GM12878 (cell line): ENCODE results near the gene HEATR1. TPM values are rescaled to one million over a fixed set of nuclear protein-coding genes. Genes with fewer than 3 reads are reported as not detected.

Source experiments
- ATAC-seq: fragments of 200-7000 bp; cut with Tn5 transposase; 3 replicates; pipeline ENCODE4 v1.9.1; 2020; ENCODE audit warnings: mild to moderate bottlenecking, moderate library complexity
- BruUV-seq: library from RNA; stranded (reverse); fragments of 400-500 nt; replicated peaks from 2 replicates; lab custom pipeline; 2021; lab: Mats Ljungman, UMichigan
- CTCF ChIA-PET: fragments of 300-600 bp; sonication (Branson Sonifier 250); formaldehyde crosslinking; extraction: SDS; loops from one replicate; lab custom pipeline; 2021; ENCODE audit warnings: inconsistent platforms; lab: Yijun Ruan, JAX
- POLR2A ChIA-PET: fragments of 350-600 bp; formaldehyde crosslinking; extraction: SDS; loops from one replicate; lab custom pipeline; 2021; ENCODE audit warnings: inconsistent platforms; lab: Charles Lee
- RAD21 ChIA-PET: fragments of 300-600 bp; sonication (Branson Sonifier 250); formaldehyde crosslinking; loops from one replicate; lab custom pipeline; 2023; ENCODE audit warnings: antibody characterized with exemption; ENCODE audit not compliant: unreplicated experiment; lab: Charles Lee
- SMC1A ChIA-PET: fragments of 300-600 bp; sonication (Branson Sonifier 250); formaldehyde crosslinking; loops from one replicate; lab custom pipeline; 2023; ENCODE audit not compliant: unreplicated experiment, uncharacterized antibody; lab: Charles Lee
- DNase-seq: peaks from one replicate; pipeline ENCODE4 v3.0.0-alpha.2; 2011; ENCODE audit warnings: low read depth, low spot score
- FAIRE-seq: peaks from 3 replicates; lab custom pipeline; 2011; peaks lifted over from hg19 to GRCh38; lab: Jason Lieb, UNC
- H2AFZ ChIP-seq: 2 replicates; pipeline ENCODE4 v1.6.0; 2011; ENCODE audit warnings: low read depth, low read length, control low read depth; ENCODE audit not compliant: control insufficient read depth
- H3K27ac ChIP-seq: 2 replicates; pipeline ENCODE4 v1.5.1; 2011; ENCODE audit warnings: control low read depth; ENCODE audit not compliant: control insufficient read depth, insufficient read depth
- H3K27me3 ChIP-seq, 2 experiments: replicated peaks in 1 of 2; 2 replicates each; pipeline versions ENCODE4 v1.6.0 to v1.6.1; 2011; ENCODE audit warnings: low read length in 1 of 2; ENCODE audit not compliant: control insufficient read depth in 2 of 2, insufficient read depth in 2 of 2
- H3K36me3 ChIP-seq, 2 experiments: 2 replicates each; pipeline ENCODE4 v1.5.1; 2011; ENCODE audit warnings: low read length in 1 of 2; ENCODE audit not compliant: control insufficient read depth in 2 of 2, insufficient read depth in 2 of 2
- H3K4me1 ChIP-seq: 2 replicates; pipeline ENCODE4 v1.6.1; 2011; ENCODE audit warnings: mild to moderate bottlenecking, low read length, moderate library complexity, mixed read lengths; ENCODE audit not compliant: control insufficient read depth, insufficient read depth
- H3K4me2 ChIP-seq: 2 replicates; pipeline ENCODE4 v1.6.0; 2011; ENCODE audit warnings: control low read depth; ENCODE audit not compliant: control insufficient read depth, insufficient read depth
- H3K4me3 ChIP-seq: fragments of 200-600 bp; sonication (generic); 2 replicates; pipeline ENCODE4 v1.5.1; 2016
- H3K79me2 ChIP-seq: 2 replicates; pipeline ENCODE4 v1.6.0; 2011; ENCODE audit warnings: low read length; ENCODE audit not compliant: control insufficient read depth, insufficient read depth
- H3K9ac ChIP-seq: 2 replicates; pipeline ENCODE4 v1.8.0; 2011; ENCODE audit warnings: low read length, control low read depth, mixed read lengths; ENCODE audit not compliant: control insufficient read depth, insufficient read depth
- H3K9me3 ChIP-seq: replicated peaks from 3 replicates; pipeline ENCODE4 v1.5.1; 2011; ENCODE audit warnings: mild to moderate bottlenecking, low read length; ENCODE audit not compliant: control insufficient read depth, insufficient read depth
- H4K20me1 ChIP-seq: 2 replicates; pipeline ENCODE4 v1.6.0; 2011; ENCODE audit not compliant: control insufficient read depth, insufficient read depth
- CHD2 ChIP-seq: IDR thresholded peaks from 2 replicates; pipeline ENCODE4 v1.6.1; 2011; ENCODE audit warnings: low read depth, low read length, improper control_type of control experiment, borderline replicate concordance
- FOXM1 ChIP-seq: IDR thresholded peaks from 2 replicates; pipeline ENCODE4 v1.6.1; 2012; ENCODE audit warnings: low read depth, mild to moderate bottlenecking, inconsistent platforms, low read length, moderate library complexity
- IRF3 ChIP-seq: fragments of 450-650 bp; IDR thresholded peaks from 2 replicates; pipeline ENCODE4 v1.6.1; 2014; ENCODE audit warnings: mild to moderate bottlenecking
- PRDM15 ChIP-seq: fragments of 450-650 bp; formaldehyde crosslinking; IDR thresholded peaks from 2 replicates; pipeline ENCODE4 v1.4.0; 2020; ENCODE audit warnings: mild to moderate bottlenecking, moderate library complexity
- ZBED1 ChIP-seq: IDR thresholded peaks from 2 replicates; pipeline ENCODE4 v1.6.1; 2016; ENCODE audit warnings: borderline replicate concordance
- ZBTB33 ChIP-seq: fragments of 450-650 bp; IDR thresholded peaks from 2 replicates; pipeline ENCODE4 v1.6.1; 2017; ENCODE audit warnings: mild to moderate bottlenecking
- ZNF274 ChIP-seq: IDR thresholded peaks from one replicate; pipeline ENCODE4 v1.8.0; 2011; ENCODE audit not compliant: insufficient read length, insufficient read depth
- WGBS: methylation state at CpG from one replicate; pipeline ENCODE4 v1.1.6; 2016; ENCODE audit warnings: low lambda C conversion rate; ENCODE audit not compliant: insufficient replicate concordance, insufficient coverage; ENCODE audit errors: missing lambda C conversion rate; 5-methylcytosine and 5-hydroxymethylcytosine counted together
- in situ Hi-C: fragments of 300-500 bp; cut with MboI; formaldehyde crosslinking; loops from 9 replicates; pipeline ENCODE4 v1.14.3; 2018; ENCODE audit warnings: mixed read lengths
- intact Hi-C: fragments of 100-400 bp; cut with micrococcal nuclease; formaldehyde crosslinking; loops from one replicate; pipeline ENCODE4 v1.14.2; 2022; ENCODE audit not compliant: unreplicated experiment
- polyA plus RNA-seq, 11 experiments: library from polyadenylated mRNA; depleted of rRNA in 4 of 11; unstranded in 6 of 11; stranded (reverse) in 5 of 11; fragments of >200 nt; fragmentation: Nextera tagmentation in 4 of 11; fragmentation: Illumina TruSeq in 1 of 11; extraction: Ambion mirVana in 4 of 11; extraction: Trizol in 1 of 11; gene quantifications; 1 replicate in 1 of 11; 2 replicates in 10 of 11; pipeline versions ENCODE4 v1.2.1 to v1.2.3, GENCODE V29; 2011 to 2016; ENCODE audit warnings: inconsistent platforms in 2 of 11, missing spikeins in 2 of 11, low read depth in 1 of 11
- total RNA-seq, 4 experiments: library from RNA; depleted of rRNA in 3 of 4; stranded (reverse); fragments of >200 nt in 3 of 4; fragmentation: Illumina TruSeq in 1 of 4; extraction: Trizol in 1 of 4; gene quantifications; 2 replicates each; pipeline versions ENCODE4 v1.2.1 to v1.2.3, GENCODE V29; 2013 to 2021

Gene HEATR1
- total and polyA plus RNA-seq, 10 of the 15 experiments (the other 5 are each of a cell fraction or from before 2014, with no cell fraction given) = 8.6 to 72.3 (median 41.9) TPM

GRCh38 chr1:236526079-236526478, 78.2 kb downstream of the HEATR1 start:
- ChIA-PET POLR2A (interaction anchor here (0.5 to 1.0 kb wide), 3 partner anchors 10 to 419 kb away, joined by 3 to 4 read pairs (median 3); no protein-coding TSS in a partner anchor), CTCF (interaction anchor here (1.0 to 1.4 kb wide), 3 partner anchors 9 to 422 kb away, joined by 3 to 4 read pairs (median 3); no protein-coding TSS in a partner anchor), SMC1A (interaction anchor here (0.9 to 1.7 kb wide), 3 partner anchors 9 to 31 kb away, joined by 3 to 4 read pairs (median 4); no protein-coding TSS in a partner anchor), RAD21 (no interaction called here)
- Histone ChIP-seq H3K4me3 (no peak overlapping the region), H4K20me1 (no peaks in the 10 kb centered on the region), H3K36me3 (peaks cover 0 to 7% of the 10 kb centered on the region in 2 experiments; a peak in 1 of 4 replicates), H3K4me2 (no peak overlapping the region), H3K27ac (no peak overlapping the region), H3K27me3 (no peaks in the 10 kb centered on the region), H3K9ac (no peak overlapping the region), H2AFZ (no peak overlapping the region), H3K9me3 (no peaks in the 10 kb centered on the region), H3K79me2 (peaks cover 7% of the 10 kb centered on the region), H3K4me1 (no peaks in the 10 kb centered on the region)
- TF ChIP-seq ZBED1 (no peak), IRF3 (no peak), CHD2 (no peak), ZBTB33 (no peak), PRDM15 (CRISPR knock-in tag) (no peak), ZNF274 (no peak), FOXM1 (no peak)
- in situ Hi-C loops = no loop called here
- intact Hi-C loops = no loop called here
- DNase-seq (no peak), FAIRE-seq (no peak), ATAC-seq (no peak)
- no TSS peak for BruUV-seq
- 82% methylated on average over 3 of the region's 3 CpGs for WGBS
